ENCODE measurements around the gene MN1.
A peak's percentile ranks its signal among the peaks of the same experiment; 100 is the strongest.

The MN1 gene

DNA sequence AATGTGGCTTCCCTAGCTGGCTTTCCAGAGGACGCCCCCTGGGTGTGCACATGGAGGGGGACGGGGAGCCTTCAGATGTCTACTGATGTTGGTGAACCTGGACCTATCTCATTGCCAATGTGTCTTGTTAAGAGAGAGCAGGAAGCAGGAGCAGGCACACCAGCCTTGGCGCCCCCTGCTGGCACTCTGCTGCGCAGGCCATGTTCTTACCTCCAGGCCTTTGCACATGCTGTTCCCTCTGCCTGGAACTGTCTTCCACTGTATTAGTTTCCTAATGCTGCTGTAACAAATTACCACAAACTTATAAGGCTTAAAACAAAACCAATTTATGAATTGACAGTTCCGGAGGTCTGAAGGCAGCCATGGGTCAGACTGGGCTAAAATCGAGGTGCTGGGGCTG, 23.6 kb upstream of the MN1 start:
- no peak for DNase-seq

DNA sequence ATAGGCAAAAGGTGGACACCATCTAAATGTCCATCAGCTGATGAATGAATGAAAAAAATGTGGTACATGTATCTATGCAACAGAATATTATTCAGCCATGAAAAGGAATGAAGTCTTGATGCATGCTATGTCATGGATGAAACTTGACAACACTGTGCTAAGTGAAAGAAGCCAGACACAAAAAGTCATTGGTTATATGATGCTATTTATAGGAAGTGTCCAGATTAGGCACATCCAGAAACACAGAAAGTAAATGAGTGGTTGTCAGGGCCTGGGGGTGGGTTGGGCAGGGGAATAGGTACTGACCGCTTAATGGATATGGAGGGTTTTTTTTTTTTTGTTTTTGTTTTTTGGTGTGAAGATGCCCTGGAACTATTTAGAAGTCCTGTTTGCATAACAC, 21.7 kb upstream of the MN1 start:
- DNase-seq: no peak

DNA sequence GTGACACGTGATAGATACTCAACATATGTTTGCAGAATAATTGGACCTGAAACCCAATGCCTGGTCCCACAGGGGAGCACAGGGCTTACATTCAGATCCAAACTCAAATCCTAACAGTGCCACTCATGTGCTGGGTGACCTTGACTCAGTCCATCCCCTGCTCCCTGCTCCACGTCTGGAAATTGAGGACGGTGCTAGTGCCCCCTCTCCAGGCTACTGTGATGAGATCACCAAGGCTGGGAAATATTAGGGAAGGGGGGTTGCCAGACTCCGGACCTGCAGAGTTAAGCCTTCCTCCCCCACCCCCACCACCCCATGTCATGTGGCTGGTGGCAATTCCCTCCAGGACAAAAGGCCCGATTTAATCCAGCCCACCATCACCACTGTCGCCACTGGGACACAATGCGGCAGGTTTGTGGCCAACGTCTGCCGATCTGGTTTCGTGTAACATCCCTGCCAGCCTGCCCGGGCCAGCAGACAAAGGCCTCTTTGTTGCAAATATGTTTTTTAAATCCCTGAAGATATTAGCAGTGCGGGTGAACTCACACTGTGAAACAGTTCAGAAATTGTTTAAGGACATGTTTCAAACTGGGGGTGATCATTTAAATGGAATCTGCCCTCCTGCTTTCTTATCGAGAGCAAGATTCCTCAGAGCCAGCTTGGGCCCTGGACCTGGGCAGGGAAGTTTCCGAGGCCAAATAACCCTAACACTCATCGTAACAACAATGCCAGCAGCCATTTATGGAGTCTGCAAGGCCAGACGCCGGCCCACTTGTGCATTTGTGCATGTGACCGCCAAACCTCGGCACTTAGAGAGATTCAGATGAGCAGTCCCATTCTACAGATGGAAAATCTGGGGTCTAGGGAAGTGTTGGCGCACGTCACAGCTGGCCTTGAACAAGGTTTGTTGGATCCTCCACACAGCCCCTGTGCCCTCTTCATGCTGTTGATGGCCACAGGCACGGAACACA, 19.6 kb upstream of the MN1 start:
- no peak for DNase-seq

DNA sequence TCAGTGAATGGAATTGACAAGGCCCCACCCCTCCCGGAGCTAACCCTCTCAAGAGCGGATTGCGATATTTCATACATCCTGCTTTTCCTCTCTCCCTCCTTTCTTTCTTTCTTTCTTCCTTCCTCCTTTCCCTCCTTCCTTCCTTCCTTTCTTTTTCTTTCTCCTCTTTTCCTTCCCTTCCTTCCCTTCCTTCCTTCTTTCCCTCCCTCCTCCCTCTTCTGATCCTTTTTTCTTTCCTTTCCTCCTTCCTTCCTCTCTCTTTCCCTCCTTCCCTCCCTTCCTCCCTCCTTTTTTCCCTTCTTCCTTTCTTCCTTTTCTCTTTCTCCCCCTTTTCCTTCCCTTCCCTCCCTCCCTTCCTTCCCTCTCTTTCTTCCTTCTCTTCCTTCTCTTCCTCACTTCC, 15.0 kb upstream of the MN1 start:
- no peak for DNase-seq

DNA sequence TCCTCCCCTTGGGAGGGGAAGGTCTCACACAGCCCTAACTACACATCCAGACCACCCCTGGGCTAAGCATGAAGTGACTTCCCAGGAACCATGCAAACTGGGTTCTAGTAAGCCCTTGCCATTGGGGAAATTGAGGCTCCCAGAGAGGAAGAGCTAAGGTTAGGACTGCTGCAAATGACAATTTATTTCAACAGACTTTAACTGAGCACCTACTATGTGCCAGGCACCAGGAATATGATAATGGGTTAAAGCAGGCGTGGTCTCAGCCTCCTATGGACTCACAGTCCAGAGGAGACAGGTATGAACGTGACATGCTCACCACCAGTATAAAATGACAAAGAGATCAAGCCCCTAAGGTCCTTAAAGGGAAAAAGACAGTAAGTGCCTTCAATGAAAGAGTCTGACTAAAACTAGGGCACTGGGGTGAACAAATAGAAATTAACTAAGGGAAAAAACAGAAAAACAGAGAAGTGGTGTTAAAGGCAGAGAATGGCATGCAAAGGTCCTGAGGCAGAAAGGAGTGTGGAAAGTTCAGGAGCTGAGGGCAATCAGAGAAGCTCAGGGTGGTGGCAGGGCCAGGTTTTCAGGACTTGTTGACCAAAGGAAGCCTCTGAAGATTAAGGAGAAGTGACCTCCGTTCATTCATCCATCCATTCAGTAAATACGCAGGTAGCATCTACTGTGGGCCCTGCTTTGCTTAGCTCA, 14.4 kb upstream of the MN1 start:
- DNase-seq: no peak

DNA sequence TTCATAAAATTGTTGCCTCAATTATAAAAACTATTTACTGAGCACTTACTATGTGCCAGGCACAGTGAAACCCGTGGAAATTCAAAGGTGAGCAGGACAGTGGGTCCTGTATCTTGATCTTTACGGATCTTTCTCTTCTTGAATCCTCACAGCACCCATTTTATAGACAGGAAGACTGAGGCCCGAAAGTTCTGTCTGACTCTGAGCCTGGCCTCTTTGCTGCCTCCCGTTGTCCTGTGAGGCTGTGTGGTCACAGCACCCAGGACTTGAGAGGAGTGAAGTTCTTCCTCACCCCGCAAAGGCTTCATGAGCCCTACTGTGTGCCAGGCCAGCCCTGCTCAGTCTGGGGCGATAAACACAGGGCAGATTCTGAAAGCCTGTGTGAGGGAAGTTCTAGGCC, 13.4 kb upstream of the MN1 start:
- no peak for DNase-seq

DNA sequence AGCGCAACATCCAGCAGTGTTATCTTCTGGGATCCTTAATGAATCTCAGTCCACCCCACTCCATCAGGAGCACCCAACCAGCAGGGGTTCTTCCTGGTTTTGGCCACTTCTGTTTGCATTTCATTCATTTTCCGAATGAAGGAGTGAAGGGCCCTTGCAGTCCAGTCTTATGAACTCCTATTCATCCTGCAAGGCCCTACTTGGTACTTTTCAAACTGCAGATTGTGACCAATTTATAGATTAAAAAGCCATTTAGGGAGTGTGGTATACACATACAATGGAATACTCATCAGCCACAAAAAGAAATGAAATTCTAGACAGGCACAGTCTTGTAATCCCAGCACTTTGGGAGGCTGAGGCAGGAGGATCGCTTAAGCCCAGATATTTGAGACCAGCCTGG, 10.2 kb upstream of the MN1 start:
- DNase-seq: no peak

DNA sequence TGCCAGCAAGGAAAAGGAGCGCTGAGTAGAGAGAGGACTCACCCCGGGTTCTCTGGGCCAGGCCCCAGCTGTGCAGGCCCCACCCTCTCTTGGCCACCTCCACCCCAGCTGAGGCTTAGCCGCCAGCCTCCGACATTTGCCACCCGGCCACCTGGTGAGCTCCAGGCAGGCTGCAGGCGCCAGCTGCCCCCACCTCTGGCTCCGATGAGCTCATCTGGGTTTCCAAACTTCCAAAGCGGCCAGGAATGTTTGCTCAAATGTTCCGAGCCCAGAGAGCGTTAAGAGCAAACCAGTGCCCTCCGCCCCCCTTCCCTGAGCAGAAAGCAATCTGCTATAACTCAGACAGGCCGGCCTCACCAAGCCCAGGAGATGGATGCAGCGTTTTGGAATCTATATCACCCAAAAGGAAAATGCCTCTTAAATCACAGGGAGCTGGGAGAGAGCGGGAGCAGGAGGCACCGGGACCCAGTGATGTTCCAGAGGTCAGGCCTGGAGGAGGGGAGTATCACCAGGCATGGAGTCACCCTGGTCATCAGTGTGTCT, 9.1 kb upstream of the MN1 start:
- DNase-seq: peak; percentile 16

DNA sequence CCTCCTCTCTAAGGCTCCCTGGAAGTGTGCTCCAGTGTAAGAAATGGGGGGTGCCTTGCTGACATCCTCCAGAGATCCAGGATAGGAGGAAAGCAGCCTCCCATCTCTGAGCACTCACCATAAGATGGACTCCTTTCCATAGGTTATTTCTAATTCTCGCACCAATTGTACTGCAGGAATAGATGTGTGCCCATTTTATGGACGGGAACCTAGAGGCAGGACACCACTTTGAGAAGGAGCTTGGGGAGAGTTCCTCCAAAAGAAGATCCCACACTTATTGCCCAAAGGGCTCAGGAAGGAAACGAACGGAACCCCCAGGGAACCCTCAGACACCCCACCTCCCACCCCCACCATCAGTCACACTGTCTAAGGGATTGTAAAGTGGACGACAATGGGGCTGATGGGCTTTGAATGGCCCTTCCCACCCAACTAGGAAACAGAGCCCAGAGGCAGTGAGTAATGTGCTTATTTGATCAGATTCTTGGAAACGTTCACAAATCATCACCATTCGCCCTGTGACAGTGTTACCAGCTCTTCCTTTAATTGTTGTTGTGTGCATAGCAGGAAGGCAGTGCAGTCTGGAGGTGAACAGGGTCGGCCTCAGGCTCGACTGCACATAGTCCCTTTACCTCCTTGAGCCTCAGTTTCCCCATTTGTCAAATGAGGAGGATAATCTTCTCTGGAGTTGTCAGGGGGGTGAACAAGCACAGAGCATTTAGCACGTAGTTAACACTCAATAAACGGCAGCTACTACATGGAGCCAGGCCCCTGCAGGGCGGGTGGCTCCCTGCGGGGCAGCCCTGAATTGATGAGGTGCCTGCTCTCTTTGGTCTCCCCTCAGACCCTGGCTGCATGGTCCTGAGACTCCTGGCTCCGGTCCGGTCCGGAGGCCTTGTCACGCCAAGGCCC, 8.4 kb upstream of the MN1 start:
- no peak for DNase-seq

DNA sequence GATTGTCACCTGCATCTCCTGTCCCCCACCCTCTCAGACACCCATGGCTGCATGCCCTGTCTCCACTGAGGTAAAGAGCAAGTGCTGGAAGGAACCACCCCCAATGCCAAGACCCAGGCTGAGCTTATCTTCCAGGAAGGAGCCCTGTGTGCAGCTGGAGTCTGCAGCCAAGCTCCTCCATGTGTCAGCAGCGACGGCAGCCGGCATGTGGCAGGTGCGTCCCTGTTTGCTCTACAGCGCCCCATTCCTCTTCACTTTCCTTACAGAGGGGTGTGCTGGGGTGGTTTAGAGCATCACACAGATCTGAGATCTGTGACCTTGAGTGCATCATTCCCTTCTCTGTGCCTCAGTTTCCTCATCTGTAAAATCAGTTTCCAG, 7.7 kb upstream of the MN1 start:
- no peak for DNase-seq

DNA sequence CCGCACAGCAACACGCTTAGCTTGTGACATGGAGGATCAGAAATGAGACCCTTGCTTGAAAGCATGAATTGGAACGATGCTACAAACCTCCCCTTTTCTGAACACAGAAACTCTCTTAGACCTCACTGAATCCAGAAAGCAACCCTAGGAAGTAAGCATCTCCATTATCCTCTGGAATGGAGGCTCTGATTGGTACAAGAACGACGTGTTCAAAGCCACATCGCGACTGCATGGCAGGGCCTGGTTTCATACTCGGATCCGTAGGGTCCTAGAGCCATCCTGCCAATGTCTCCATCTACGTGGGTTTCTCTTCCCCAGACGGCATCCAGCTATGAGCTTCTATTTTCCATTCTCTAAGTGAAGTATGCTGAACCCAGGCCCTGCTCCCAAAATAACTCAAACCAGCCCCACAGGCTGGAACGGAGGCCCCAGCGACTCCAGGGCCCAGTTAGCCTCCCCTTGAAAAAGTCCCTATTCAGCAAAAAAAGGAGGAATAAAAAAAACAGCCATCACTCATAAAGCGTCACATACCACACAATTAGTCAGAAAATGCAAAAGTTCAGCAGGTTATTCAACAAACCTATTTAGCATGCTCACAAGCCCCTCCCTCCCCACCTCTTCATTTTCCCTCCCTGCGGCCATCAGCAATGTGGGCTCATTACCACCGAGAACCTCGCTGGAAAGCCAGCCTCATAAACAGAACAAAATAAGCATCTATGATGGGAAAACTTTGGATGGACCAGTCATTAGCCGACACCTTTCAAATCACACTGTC, 7.1 kb upstream of the MN1 start:
- no peak for DNase-seq

DNA sequence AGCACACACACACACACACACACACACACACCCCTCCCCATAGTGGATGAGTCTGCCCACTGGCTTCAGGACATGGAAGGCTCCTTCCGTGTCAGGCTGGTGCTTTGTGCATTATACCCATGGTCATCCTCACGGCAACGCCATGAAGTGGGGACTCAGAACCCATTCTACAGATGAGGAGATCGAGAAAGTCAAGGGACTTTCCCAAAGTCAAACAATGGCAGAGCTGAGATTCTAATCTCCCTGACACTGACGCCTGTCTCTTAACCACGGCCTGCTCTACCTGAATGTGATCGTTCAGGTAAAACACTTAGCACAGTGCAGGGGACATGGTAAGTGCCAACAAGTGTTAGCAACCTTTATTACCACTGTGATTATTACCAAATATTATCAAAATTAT, 4.3 kb upstream of the MN1 start:
- DNase-seq: no peak

DNA sequence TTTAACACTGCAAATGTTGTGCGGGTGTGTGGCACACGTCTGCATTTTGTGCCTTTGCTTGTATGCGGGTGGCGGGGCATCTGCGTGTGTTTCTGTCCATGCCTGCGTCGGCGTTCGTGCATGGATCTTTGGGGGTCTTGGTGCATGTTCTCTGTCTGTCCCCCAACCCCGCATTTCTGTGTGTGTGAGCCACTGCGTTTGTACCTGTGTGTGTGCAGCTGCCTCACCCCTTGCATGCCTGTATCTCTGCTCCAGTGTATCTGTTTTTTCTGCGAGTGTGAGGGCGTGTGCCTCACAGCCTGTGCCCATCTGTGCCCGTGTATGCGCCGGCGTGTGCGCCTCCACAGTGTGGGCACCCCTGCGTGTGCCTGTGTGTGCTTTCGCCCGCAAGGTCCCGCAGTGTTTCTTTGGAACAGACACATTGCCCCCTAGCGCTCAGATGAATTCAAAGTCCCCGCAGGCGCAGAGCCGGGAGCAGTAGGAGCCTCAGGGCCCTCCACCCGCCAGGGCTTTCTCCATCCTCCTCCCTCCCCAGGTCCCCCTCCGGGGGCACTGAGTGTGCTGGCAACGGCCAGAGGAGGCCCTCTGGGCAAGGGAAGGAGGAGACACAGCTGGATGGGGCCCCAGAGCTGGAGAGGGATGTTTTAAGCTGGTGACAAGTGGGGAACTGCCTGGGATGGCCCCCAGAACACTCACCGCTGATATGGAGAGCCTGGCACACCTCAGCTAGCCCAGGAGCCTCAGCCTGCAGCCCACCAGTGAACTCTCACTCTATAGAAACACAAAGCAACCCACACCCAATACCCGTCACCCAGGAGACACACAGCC, 3.1 kb upstream of the MN1 start:
- DNase-seq: peak; percentile 42

DNA sequence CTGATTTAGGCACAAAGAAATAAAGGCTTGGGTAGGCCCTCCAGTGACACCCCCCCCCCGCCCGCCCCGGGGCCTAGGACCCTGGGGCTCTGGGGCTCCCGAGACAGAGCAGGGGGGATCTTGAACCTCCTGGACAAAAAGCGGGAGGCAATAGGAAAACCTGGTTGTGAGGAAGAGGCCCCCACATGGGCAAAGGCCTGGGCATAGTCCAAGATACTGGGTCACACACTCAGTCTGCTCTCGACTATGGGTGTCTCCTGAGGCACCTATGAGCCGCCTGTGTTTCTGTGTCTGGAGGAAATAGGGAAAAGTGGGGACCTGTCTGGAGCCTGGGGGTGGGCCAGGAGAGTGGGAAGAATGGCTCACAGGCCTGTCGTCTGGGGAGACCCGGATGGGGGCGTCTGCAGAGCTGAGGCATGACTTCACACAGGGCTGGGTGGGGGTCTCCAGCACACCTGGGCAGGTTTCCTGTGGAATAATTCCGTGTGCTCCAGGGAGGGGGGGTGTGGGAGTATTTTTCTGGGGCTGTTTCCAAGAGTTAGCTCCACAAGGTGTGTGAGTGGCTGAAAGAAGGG, 2.4 kb upstream of the MN1 start:
- DNase-seq: no peak

DNA sequence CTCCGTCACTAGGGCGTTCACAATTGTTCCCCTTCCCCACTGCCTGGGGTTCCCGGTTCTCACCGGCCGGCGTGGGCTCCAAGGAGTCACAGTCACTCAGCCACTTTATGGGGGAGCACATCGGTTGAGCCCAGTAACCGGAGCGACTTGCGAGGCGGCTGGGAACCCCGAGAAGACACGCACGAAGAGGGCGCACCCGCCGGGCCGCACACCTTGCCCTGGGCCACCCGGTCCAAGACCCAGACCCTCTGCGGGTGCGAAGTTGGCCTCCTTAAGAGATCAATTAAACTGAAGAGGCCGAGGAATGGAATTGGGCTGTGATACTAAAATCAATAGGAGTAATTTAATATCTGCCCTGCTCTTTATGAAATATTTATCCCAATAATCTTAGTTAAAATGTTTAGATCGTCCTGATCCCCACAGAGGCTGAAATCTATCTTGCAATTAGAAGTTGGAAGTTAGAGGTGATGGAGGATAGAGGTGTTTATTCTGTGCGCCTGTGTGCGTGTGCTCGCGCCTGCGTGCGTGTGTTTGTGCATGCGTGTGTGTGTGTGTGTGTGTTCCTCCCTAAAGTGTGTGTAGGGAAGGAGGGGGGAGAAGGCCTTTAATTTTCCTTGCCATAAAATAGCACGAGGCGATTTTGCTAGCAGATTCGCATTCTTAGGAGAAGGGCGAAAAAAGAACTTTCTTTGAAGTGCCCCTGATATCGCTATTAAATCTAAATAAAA, 954 bp upstream of the MN1 start:
- DNase-seq: no peak

DNA sequence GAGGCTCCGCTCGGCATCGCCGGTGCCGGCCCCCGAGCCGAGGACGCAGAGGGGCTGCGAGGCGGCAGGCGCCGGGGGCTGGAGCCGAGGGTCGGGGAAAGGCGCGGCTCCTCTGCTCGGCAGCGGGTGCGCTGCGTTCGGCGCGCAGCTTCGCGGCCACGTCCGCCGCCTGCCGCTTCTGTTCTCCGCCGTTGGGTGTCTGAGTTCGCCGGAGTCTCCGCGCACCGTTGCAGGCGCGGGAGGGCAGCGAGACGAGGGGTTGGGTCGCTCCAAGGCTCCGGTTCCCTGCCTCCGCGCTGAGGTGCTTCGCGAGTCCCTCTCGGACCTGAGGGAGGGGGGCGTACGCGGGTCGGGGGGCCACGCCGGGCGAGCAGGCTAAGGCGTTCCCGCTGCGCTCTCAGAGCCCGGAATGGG, 347 bp downstream of the MN1 start:
- peak; percentile 29 for DNase-seq

DNA sequence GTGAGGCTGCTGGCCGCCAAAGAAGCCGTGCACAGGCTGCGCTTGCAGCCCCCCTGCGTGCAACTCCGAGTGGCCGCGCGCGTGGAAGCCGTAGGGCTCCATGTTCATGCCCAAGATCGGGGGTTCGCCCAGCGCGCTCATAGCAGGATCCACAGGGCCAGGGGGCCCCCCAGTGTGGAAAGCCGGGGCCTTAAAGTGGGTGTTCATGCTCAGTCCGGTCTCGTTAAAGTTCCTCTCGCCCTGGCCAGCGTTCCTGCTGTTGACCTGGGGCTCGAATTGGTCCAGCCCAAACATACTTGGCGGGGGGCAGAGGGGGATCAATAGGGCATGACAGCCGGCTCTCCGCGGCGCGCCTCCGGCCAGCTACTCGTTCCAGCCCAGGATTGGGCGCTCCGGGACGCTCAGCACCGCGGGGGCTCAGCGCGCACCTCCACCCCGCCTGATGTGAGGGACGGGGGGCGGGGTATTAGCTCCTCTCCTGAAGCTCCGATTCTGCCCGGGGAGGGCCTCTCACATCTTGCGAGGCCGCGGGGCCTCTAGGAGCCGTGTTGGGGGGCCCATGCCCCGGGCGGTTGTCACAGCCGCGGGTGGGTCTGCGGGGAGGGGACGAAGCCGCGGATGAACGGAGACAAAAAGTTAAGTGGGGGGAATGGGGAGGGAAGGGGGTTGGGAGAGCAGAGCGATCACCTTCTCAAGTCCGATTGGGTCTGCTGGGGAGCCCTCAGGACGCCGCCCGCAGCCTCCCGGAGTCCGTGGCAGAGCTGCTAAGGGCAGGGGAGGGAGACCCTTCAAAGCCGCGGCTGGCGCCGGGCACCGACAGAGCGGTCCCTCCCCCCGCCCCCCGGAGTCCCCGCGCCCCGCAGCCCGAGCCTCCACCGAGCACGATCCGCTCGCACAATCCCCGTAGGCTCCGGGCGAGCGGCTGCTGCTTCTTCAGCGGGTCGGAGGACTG, 1.0 kb downstream of the MN1 start:
- DNase-seq: no peak

DNA sequence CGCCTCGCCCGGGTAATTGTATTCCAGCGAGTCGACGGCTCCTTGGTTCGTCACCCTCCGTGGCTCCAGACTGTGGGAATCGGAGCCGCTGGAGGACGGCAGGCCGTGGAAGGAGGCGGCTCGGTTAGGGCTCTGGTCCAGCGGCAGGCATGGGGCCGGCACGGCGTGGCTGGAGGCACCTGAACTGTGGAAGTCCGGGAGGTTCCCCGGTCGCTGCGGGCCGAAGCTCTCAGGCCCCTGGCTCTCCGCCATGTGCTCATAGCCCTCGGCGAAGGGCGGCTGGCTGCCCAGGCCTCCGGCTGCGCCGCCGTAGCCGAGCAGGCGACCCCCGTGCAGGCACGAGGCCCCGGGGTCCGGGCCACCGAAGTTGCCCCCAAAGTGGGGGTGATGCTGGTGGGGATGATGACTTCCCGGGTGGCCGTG, 1.7 kb downstream of the MN1 start:
- DNase-seq: no peak

Data from HCEC 1CT (cell line).